ENCODE measurements around the gene PLA2G2E.
A peak's percentile ranks its signal among the peaks of the same experiment; 100 is the strongest.

The PLA2G2E gene

DNA sequence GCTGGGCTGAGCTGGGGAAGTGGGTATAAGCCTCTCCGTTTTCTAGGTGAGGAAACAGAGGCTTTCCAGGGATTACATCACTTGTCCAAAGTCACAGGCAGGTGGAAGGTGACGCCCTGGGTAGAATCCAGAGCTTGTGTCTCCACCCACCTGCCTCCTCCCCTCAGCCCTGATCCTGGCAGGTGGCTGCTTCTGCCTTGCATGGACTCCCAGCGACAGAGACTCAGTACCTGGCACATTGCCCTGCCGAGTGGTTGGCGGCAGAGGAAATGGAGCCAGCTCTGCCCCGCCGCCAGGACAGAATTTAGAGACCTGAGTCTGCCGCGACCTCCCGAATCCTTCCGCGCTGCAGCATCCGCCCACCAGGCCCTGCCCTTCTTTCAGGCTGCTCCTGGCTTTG is 2.1 kb downstream of the PLA2G2E start:
- Histone ChIP-seq H3K4me3 (ENCODE audit: low read depth in 1 of 2, low read length in 1 of 2) (no peak overlapping the region), H3K4me1 (ENCODE audit: control insufficient read depth in 1 of 2, insufficient read depth in 1 of 2, low read depth in 1 of 2, low read length in 1 of 2) (no peaks in the 10 kb centered on the region), H3K36me3 (no peaks in the 10 kb centered on the region), H3K27me3 (no peaks in the 10 kb centered on the region), H3K27ac (no peak overlapping the region), H3K9me3 (no peaks in the 10 kb centered on the region)
- TF ChIP-seq, protein P1, sequence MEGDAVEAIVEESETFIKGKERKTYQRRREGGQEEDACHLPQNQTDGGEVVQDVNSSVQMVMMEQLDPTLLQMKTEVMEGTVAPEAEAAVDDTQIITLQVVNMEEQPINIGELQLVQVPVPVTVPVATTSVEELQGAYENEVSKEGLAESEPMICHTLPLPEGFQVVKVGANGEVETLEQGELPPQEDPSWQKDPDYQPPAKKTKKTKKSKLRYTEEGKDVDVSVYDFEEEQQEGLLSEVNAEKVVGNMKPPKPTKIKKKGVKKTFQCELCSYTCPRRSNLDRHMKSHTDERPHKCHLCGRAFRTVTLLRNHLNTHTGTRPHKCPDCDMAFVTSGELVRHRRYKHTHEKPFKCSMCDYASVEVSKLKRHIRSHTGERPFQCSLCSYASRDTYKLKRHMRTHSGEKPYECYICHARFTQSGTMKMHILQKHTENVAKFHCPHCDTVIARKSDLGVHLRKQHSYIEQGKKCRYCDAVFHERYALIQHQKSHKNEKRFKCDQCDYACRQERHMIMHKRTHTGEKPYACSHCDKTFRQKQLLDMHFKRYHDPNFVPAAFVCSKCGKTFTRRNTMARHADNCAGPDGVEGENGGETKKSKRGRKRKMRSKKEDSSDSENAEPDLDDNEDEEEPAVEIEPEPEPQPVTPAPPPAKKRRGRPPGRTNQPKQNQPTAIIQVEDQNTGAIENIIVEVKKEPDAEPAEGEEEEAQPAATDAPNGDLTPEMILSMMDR (IDR thresholded peaks at IDR 0.05), result no peak

DNA sequence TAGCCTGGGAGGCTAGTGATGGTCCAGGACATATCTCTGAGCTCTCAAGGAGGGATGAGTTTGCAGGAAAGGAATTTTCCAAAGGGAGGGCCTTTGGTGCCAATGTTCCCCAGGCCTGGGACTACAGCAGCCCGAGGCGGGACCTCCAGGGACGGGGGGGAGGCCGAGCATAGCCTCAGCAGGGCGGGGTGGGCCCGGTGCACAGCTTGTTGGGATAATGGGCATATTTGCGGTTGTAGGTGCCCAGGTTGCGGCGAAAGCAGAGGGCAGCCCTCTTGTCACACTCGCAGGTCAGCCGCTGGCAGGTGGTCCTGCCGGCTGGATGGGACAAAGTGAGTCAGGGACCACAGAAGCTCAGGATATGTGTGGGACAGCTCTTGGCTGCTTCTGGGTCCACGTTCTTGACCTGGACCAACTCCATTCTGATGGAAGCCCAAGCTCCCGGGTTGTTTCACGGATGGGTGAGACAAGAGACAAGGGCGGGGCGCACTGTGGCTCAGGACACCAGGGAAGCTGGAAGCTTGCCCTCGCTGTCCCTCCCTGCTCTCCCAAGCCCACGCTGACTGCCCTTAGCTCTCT is 3.2 kb downstream of the PLA2G2E start:
- Histone ChIP-seq H3K9me3 (no peaks in the 10 kb centered on the region), H3K36me3 (no peaks in the 10 kb centered on the region), H3K27me3 (no peaks in the 10 kb centered on the region), H3K4me3 (ENCODE audit: low read depth in 1 of 2, low read length in 1 of 2) (no peak overlapping the region), H3K27ac (no peak overlapping the region), H3K4me1 (ENCODE audit: control insufficient read depth in 1 of 2, insufficient read depth in 1 of 2, low read depth in 1 of 2, low read length in 1 of 2) (no peaks in the 10 kb centered on the region)
- TF ChIP-seq, protein P1 (IDR thresholded peaks at IDR 0.05), result no peak

DNA sequence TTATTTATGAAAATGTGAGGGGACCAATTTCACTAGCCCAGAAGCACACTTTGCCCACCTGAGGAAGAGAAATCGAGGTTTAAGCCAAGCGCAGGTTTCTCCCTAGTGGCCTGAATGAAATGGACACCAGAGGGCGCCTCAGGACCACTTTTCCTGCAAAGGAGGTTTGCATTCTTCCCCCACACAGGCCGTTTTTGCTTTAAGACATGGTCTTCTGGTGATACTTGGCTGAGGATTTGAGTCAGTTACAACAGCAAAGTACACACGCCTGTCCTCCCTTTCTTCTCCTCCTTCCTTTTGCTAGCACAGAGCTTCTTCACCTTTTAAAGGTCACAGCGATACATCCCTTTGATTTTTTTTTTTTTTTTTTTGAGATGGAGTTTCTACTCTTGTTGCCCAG is 5.4 kb downstream of the PLA2G2E start:
- H3K27ac ChIP-seq, result no peak overlapping the region
- no peaks in the 10 kb centered on the region for H3K9me3 ChIP-seq
- TF ChIP-seq, protein P1 (IDR thresholded peaks at IDR 0.05), result peak; percentile 29

DNA sequence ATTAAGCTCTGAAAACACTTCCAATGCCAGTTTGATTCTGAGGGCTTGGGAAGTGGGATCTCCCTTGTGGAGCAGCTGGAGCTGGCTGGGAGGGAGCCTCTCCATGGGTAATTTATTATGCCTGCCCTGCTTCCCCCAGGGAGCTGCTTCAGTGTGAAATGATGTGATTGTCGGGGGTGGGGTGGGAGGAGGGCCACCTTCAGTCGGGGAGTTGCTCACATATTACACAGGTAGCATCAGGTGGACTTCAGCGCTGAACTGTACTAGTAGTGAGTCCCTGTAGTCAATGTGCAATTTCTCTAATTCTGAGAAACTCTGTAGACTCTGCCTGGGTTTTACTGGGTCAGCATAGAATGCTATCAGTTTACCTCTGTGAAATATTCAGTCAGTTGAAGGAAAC is 12.8 kb downstream of the PLA2G2E start:
- Histone ChIP-seq H3K4me3 (ENCODE audit: low read depth in 1 of 2, low read length in 1 of 2) (no peak overlapping the region), H3K27me3 (no peaks in the 10 kb centered on the region), H3K36me3 (peaks cover 83% of the 10 kb centered on the region), H3K27ac (no peak overlapping the region), H3K9me3 (no peaks in the 10 kb centered on the region), H3K4me1 (ENCODE audit: control insufficient read depth in 1 of 2, insufficient read depth in 1 of 2, low read depth in 1 of 2, low read length in 1 of 2) (no peaks in the 10 kb centered on the region)
- TF ChIP-seq, protein P1 (IDR thresholded peaks at IDR 0.05), result no peak

More for the DNA sequence above, 5.4 kb downstream of the PLA2G2E start:
- Histone ChIP-seq H3K27me3 (no peaks in the 10 kb centered on the region), H3K4me3 (ENCODE audit: low read depth in 1 of 2, low read length in 1 of 2) (no peak overlapping the region), H3K4me1 (ENCODE audit: control insufficient read depth in 1 of 2, insufficient read depth in 1 of 2, low read depth in 1 of 2, low read length in 1 of 2) (no peaks in the 10 kb centered on the region), H3K36me3 (peaks cover 17% of the 10 kb centered on the region)

DNA sequence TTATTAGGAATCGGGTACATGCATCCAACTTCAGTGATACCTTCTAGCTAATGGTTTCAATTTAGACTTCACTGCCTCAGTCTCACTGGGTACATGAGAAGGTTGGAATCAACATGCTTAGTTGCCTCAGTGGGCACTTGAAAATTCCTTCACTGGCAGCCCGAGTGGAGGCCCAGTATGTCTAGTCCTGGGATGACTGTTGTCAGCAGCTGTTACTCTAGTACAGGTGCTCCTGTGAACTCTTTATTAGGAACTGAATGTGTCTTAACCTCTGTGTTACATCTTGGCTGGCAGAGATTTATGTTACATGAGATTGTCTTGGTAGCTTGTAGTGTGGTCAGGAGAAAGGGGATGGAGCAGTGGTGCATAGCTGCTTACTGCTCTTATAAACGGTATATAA is 13.4 kb downstream of the PLA2G2E start:
- H3K4me3 ChIP-seq (ENCODE audit: low read depth in 1 of 2, low read length in 1 of 2), result no peak overlapping the region
- H3K27me3 ChIP-seq, result no peaks in the 10 kb centered on the region
- H3K27ac ChIP-seq, result no peak overlapping the region
- no peaks in the 10 kb centered on the region for H3K4me1 ChIP-seq (ENCODE audit: control insufficient read depth in 1 of 2, insufficient read depth in 1 of 2, low read depth in 1 of 2, low read length in 1 of 2)
- no peaks in the 10 kb centered on the region for H3K9me3 ChIP-seq
- TF ChIP-seq, protein P1 (IDR thresholded peaks at IDR 0.05), result no peak
- H3K36me3 ChIP-seq, result peaks cover 89% of the 10 kb centered on the region

DNA sequence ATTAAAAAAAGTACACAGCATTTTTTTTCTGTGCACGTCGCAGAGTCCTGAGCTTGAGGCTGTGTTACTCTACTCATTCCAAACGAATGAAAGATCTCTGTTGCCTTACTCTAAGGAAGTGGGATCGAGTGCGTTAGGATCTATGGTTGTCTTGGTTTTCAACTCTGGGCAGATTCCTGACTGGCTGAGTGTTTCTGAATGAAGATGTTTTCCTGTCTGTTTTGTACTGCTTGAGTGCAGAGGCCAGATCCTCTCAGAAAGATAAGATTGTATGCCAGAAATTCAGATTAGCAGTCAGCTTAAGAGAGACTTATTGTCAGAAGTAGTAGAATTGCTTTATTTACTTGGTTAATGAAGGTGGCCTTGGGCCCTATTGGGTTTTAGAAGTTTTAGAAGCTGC is 14.0 kb downstream of the PLA2G2E start:
- H3K27ac ChIP-seq, result no peak overlapping the region
- H3K4me3 ChIP-seq (ENCODE audit: low read depth in 1 of 2, low read length in 1 of 2), result no peak overlapping the region
- no peaks in the 10 kb centered on the region for H3K9me3 ChIP-seq
- TF ChIP-seq, protein P1 (IDR thresholded peaks at IDR 0.05), result no peak
- no peaks in the 10 kb centered on the region for H3K4me1 ChIP-seq (ENCODE audit: control insufficient read depth in 1 of 2, insufficient read depth in 1 of 2, low read depth in 1 of 2, low read length in 1 of 2)
- H3K36me3 ChIP-seq, result peaks cover 91% of the 10 kb centered on the region
- H3K27me3 ChIP-seq, result no peaks in the 10 kb centered on the region

Data from neutrophil (primary cell).